T-helper 17 cell (primary cell): ENCODE data around the gene CRYM. TPM values are rescaled to one million over a fixed set of nuclear protein-coding genes. Genes with fewer than 3 reads are reported as not detected.
"Not testable (repeated sequence)": the region's sequence is repeated elsewhere in the genome, so short reads cannot be mapped to it uniquely, and the experiment has no call there.

ENCODE experiments used
- ATAC-seq: fragments of 150-1000 bp; cut with Tn5 transposase; 2 replicates; pipeline ENCODE4 v1.10.0; 2021; ENCODE audit warnings: mild to moderate bottlenecking, moderate library complexity
- DNase-seq, 3 donors: peaks; one replicate each; pipeline versions ENCODE4 v3.0.0 to v3.0.0-alpha.2; 2020 to 2021
- H3K9me3 ChIP-seq: one replicate; pipeline ENCODE4 v1.7.0; 2013; ENCODE audit warnings: low read length, mild to moderate bottlenecking; ENCODE audit not compliant: control insufficient read depth, poor library complexity, severe bottlenecking
- H3K27ac Mint-ChIP-seq: one replicate; pipeline ENCODE4 v1.8.0; 2022; ENCODE audit warnings: mild to moderate bottlenecking, moderate library complexity, mixed read lengths
- H3K27me3 Mint-ChIP-seq: one replicate; pipeline ENCODE4 v1.8.0; 2022; ENCODE audit warnings: mixed read lengths
- H3K36me3 Mint-ChIP-seq: one replicate; pipeline ENCODE4 v1.8.0; 2022; ENCODE audit warnings: low read depth, mixed read lengths
- H3K4me1 Mint-ChIP-seq: one replicate; pipeline ENCODE4 v1.8.0; 2022; ENCODE audit warnings: mild to moderate bottlenecking, mixed read lengths
- H3K4me3 Mint-ChIP-seq: one replicate; pipeline ENCODE4 v1.8.0; 2022; ENCODE audit warnings: mild to moderate bottlenecking, moderate library complexity, mixed read lengths
- total RNA-seq, 4 donors: library from RNA in 2 of 4; stranded (reverse) in 2 of 4; gene quantifications; one replicate each; pipeline ENCODE4 v1.2.3 and lab custom pipeline; 2022 to 2026

CRYM gene
- total RNA-seq, 2 donors from 2014 or later, result 0.94 TPM; not detected in 1

- Mint-ChIP-seq H3K27ac (peak overlapping the region; percentile 72), H3K27me3 (peaks cover 29% of the 10 kb centered on the region), H3K36me3 (no peaks in the 10 kb centered on the region), H3K4me1 (peaks cover 19% of the 10 kb centered on the region), H3K4me3 (peak overlapping the region; percentile 98)
- ATAC-seq, result peak; percentile 60
- no peaks in the 10 kb centered on the region for H3K9me3 ChIP-seq
- peak in 1 of 3 donors; percentile 16 for DNase-seq
These were observed 23.2 kb upstream of the CRYM start for GRCh38 chr16:21301168-21301894.

GRCh38 chr16:21300309-21301167 is 22.4 kb upstream of the CRYM start:
- H3K4me3 Mint-ChIP-seq, result peak overlapping the region; percentile 98
- H3K36me3 Mint-ChIP-seq, result no peaks in the 10 kb centered on the region
- H3K27me3 Mint-ChIP-seq, result peaks cover 34% of the 10 kb centered on the region
- no peak for DNase-seq
- peak overlapping the region; percentile 72 for H3K27ac Mint-ChIP-seq
- no peaks in the 10 kb centered on the region for H3K9me3 ChIP-seq
- ATAC-seq, result peak; percentile 57
- H3K4me1 Mint-ChIP-seq, result peaks cover 19% of the 10 kb centered on the region

GRCh38 chr16:21289789-21290188 is 11.7 kb upstream of the CRYM start:
- not testable (repeated sequence) for H3K27ac Mint-ChIP-seq, H3K4me3 Mint-ChIP-seq, H3K9me3 ChIP-seq, ATAC-seq, H3K4me1 Mint-ChIP-seq, DNase-seq, H3K36me3 Mint-ChIP-seq
- H3K27me3 Mint-ChIP-seq, result peaks cover 39% of the 10 kb centered on the region

DNA sequence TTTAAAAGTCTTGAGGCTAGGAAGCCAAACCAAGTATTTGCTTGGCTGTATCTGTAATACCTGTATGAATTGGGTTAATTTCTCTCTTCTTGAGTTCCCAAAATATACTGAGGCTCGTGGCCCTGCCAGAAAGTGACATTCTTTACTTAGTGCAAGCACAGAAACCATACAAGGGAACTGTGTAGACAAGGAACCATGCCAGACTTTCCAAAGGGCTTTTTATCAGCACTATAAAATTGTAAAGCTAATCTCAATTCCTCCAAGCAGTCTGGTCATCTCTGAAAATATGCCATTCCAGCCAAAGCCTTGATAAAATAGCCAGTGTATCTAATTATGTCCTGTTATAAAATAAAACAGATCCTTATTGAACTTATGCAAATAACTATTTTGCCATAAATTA is 7.2 kb upstream of the CRYM start:
- Mint-ChIP-seq H3K4me1 (peaks cover 4% of the 10 kb centered on the region), H3K27me3 (peaks cover 48% of the 10 kb centered on the region), H3K36me3 (peaks cover 2% of the 10 kb centered on the region), H3K27ac (no peak overlapping the region), H3K4me3 (no peak overlapping the region)
- peaks cover 3% of the 10 kb centered on the region for H3K9me3 ChIP-seq
- ATAC-seq, result no peak
- DNase-seq, result no peak

DNA sequence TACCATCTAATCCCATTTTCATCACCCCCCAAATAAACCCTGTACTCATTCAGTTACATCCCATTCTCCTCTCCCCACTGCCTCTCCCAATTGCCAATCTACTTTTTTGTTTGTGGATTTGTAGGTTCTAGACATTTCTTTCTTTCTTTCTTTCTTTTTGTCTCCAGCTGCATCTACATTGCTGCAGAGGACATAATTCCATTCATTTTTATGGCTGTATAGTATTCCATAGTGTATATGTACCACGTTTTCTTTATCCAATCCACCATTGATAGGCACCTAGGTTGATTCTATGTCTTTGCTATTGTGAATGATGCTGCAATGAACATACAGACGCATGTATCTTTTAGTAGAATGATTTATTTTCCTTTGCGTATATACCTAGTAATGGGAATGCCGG is 6.3 kb upstream of the CRYM start:
- Mint-ChIP-seq H3K4me1 (peaks cover 4% of the 10 kb centered on the region), H3K27ac (no peak overlapping the region), H3K27me3 (peaks cover 48% of the 10 kb centered on the region), H3K4me3 (no peak overlapping the region), H3K36me3 (peaks cover 3% of the 10 kb centered on the region)
- H3K9me3 ChIP-seq, result peaks cover under 1% of the 10 kb centered on the region
- DNase-seq (no peak), ATAC-seq (no peak)

- peaks cover 5% of the 10 kb centered on the region for H3K4me1 Mint-ChIP-seq
- no peak for DNase-seq
- H3K4me3 Mint-ChIP-seq, result no peak overlapping the region
- H3K27me3 Mint-ChIP-seq, result peaks cover 54% of the 10 kb centered on the region
- no peak for ATAC-seq
- no peak overlapping the region for H3K27ac Mint-ChIP-seq
- peaks cover 6% of the 10 kb centered on the region for H3K36me3 Mint-ChIP-seq
- no peaks in the 10 kb centered on the region for H3K9me3 ChIP-seq
These were observed 5.6 kb upstream of the CRYM start for GRCh38 chr16:21283521-21284289.

DNA sequence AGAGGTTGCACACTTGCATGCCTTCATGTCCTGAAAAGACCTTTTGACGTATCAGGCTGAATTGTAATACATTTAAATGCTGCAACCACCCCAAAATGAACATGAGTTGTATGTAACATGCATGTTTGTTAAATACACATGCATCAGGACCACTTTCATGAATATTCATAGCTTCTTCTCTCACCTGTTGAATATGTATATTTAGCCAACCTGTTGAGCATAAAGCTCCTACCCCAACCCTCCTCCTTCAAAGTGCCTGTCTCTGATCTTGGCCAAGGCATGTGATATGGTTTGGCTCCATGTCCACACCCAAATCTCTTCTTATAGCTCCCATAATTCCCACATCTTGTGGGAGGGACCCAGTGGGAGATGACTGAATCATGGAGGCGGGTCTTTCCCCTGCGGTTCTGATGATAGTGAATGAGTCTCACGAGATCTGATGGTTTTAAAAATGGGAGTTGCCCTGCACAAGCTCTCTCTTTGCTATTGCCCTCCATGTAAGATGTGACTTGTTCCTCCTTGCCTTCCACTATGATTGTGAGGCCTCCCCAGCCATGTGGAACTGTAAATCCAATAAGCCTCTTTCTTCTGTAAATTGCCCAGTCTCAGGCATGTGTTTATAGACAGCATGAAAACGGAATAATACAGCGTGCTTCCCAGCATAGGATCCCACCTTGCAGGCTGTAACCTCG is 3.8 kb upstream of the CRYM start:
- H3K4me3 Mint-ChIP-seq, result no peak overlapping the region
- peaks cover 8% of the 10 kb centered on the region for H3K4me1 Mint-ChIP-seq
- H3K27me3 Mint-ChIP-seq, result peaks cover 65% of the 10 kb centered on the region
- ATAC-seq (no peak), DNase-seq (no peak)
- H3K27ac Mint-ChIP-seq, result no peak overlapping the region
- peaks cover 6% of the 10 kb centered on the region for H3K36me3 Mint-ChIP-seq
- H3K9me3 ChIP-seq, result no peaks in the 10 kb centered on the region

DNA sequence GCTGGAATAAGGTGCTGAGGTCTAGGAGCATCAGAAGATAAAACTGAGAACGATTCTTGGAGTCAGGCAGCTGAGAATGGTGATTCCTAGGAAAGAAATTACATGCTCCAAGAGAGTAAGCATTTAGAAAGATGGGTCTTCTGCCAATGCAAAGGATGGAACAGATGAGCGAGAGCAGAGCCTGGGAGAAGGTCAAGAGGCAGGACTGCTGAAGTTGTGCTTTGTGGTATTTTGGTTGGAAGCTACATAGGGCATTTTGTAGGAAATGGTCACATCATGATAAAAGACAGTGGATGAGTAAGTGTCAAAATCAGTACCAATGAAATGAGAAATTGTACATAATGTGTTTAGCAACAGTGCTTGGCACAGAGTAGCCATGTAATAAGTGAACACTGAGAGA is 1.4 kb upstream of the CRYM start:
- DNase-seq (no peak), ATAC-seq (no peak)
- Mint-ChIP-seq H3K36me3 (peaks cover 7% of the 10 kb centered on the region), H3K4me1 (peaks cover 8% of the 10 kb centered on the region), H3K27ac (no peak overlapping the region), H3K27me3 (peaks cover 81% of the 10 kb centered on the region), H3K4me3 (no peak overlapping the region)
- H3K9me3 ChIP-seq, result no peaks in the 10 kb centered on the region

DNA sequence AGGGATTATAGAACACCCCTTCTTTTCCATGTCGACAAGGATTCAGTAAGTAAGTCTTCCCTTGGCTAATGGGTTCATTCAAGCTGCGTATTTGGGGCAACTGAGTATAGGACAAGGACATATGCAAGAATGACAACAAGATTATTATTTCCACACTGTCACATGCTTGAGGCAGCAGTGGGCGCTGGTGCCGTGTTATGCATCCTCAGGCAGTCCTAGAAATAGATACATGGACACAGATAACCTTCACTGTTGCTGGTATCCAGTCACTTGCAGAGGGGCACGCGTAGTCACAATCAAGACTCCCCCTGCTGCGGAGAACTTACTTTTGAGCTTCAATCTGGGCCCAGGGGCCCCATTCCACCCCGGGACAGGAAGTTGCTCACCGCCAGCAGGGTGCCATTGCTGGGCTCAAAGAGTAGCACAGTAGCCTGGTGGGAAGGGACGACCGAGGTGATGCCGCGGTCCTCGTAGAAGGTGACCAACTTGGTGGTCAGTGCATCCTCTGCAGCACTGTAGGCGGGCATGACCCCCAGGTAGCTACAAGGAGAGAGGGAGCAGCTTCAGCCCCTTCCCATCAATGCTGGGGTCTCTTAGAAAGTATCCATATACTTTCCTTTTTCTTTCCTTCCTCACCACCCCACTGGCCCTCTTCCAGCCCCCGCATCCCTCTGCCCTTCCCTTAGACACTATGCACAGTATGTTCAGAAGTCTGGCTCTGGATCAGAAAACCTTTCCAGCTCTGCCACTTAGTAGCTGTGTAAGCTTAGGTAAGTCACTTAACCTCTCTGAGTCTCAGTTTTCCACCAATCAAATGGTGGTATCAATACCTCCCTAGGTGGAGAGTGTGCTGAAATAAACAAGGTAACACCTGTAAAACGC is 804 bp downstream of the CRYM start:
- ATAC-seq (no peak), DNase-seq (no peak)
- Mint-ChIP-seq H3K36me3 (peaks cover 5% of the 10 kb centered on the region), H3K4me1 (peaks cover 4% of the 10 kb centered on the region), H3K27me3 (peaks cover 79% of the 10 kb centered on the region), H3K4me3 (no peak overlapping the region), H3K27ac (no peak overlapping the region)
- H3K9me3 ChIP-seq, result no peaks in the 10 kb centered on the region

DNA sequence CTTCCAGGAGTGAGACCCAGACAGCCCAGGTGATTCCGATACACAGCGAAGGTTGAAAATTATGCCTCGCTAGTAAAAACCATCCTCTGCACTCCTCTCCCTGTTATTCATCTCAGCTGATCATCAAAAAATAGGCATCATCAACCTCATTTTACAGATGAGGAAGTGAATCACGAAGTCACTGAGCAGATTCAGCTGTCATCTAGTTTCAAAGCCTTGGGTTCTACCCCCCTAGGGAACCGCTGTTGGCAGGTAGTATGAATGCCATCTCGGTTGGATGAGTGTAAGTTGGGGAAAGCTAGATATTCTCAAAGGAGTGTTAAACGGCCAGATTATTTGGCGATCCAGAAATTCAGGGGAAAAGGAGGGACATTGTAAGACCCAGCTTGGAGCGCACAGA is 2.0 kb downstream of the CRYM start:
- Mint-ChIP-seq H3K27me3 (peaks cover 70% of the 10 kb centered on the region), H3K4me1 (peaks cover 4% of the 10 kb centered on the region), H3K27ac (no peak overlapping the region), H3K36me3 (peaks cover 5% of the 10 kb centered on the region), H3K4me3 (no peak overlapping the region)
- no peak for ATAC-seq
- H3K9me3 ChIP-seq, result no peaks in the 10 kb centered on the region
- no peak for DNase-seq

DNA sequence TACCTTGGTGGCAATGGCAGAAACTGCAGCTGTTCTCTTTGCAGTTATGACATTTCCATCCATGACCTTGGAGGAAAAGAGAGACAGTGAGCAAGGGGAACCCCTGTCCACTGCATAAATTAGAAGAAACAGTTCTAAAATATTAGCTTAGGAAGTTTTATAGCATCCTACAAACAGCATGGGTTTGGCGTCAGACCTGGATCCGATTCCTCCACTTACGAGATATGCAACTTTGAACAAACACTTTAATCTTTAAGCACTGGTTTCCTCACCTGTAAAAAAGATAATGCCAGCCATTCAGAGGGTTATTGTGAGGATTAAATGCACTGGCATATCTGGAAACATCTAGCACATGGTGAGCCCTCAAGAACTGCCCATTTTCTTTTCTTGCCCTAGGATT is 2.6 kb downstream of the CRYM start:
- ATAC-seq (no peak), DNase-seq (no peak)
- Mint-ChIP-seq H3K36me3 (peaks cover 5% of the 10 kb centered on the region), H3K4me3 (no peak overlapping the region), H3K27ac (no peak overlapping the region), H3K27me3 (peaks cover 68% of the 10 kb centered on the region), H3K4me1 (peaks cover 4% of the 10 kb centered on the region)
- H3K9me3 ChIP-seq, result no peaks in the 10 kb centered on the region

DNA sequence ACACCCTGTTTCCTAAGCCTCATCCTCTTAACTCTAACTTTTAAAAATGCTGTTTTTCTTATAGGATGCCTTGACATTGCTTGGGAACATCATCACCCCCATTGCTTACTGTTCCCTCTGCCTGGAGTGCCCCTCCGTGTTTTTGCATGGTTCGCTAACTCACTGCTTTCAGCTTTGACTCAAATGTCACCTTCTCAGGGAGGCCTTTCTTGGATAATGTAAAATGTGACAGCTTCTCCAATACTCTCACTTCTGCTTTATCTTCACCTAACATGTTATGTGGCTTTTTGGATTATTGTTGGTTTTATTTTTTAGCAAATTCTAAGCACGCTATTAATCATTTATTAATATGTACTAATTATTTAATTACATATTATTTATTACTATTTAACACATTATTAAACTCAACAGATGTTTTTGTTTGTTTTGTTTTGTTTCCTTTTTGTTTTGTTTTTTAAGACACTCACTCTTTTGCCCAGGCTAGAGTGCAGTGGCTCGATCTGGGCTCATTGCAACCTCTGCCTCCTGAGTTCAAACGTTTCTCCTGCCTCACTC is 3.8 kb downstream of the CRYM start:
- Mint-ChIP-seq H3K27me3 (peaks cover 56% of the 10 kb centered on the region), H3K27ac (no peak overlapping the region), H3K36me3 (peaks cover 2% of the 10 kb centered on the region), H3K4me1 (peaks cover 4% of the 10 kb centered on the region), H3K4me3 (no peak overlapping the region)
- DNase-seq, result no peak
- no peaks in the 10 kb centered on the region for H3K9me3 ChIP-seq
- no peak for ATAC-seq
